CD1c-positive myeloid dendritic cell (primary cell): ENCODE data around the gene CST1.

Source experiments
- DNase-seq: peaks from one replicate; pipeline ENCODE4 v3.0.0-alpha.2; 2016; ENCODE audit errors: extremely low spot score

Gene CST1

DNA sequence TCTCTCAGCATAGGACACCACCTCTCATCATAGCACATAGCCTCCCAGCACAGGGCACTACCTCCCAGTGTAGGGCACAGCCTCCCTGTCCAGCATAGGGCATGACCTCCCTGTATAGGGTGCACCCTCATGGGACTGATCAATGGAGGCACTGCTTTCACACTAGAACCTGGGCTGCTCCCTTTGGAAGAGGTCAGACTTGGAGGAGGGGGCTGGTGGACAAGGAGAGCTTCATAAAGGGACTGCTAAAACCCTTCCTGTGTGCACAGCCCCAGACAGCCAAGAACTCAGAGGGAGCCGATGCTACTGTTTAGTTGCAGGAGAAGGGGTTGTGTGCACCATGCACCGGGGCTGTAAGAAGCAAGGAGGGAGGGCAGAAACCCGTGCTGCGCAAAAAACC is 40.0 kb downstream of the CST1 start:
- DNase-seq, result no peak

DNA sequence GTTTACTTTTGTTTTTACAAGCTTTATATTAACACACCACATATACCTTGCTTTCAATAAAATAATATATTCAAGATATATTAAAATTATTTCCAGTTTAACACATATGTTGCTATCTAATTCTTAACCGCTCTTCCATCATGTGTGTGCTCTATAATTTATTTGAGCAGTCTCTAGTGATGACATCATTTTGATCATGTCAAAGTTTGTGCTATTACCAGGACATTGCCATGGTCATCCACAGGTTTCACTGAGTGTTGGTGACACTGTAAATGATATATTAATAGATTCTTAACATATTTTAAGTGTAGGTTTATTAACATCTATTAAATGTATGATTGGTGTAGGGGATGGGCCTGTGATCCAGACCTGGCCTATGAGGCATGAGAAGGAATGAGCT is 44.8 kb downstream of the CST1 start:
- DNase-seq, result no peak

DNA sequence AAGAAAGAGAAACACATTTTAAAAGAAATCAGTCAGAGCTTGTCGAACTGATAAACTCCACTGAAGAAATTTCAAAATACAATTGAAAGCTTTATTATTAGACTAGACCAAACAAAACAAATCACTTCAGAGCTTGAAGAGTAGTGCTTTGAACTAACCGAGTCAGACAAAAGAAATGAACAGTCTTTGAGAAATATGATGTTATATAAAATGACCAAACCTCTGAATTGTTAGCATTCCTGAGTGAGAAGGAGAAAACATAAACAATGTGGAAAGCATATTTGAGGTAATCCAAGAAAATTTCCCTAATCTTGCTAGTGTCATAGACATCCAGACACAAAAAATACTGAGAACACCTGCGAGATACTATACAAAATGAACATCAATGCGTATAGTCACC is 48.7 kb downstream of the CST1 start:
- no peak for DNase-seq

DNA sequence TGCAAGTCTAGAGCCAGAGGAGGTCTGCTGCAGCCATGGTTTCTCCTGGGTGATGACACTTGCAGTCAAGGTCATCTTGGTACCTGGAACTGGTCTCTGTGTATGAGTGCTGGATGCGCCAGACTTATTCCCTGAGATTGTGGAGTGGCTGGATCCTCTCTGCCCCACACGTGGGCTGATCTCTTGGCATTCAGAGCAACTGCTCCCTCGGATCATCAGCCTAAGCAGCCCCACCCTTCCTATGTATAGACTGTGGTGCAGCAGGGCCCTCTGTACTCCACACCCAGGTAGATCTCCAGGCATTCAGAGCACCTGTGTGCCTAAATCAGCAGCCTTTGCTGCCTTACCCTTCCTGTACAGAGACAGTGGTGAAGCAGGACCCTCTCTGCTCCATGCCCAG is 49.8 kb downstream of the CST1 start:
- DNase-seq, result no peak

DNA sequence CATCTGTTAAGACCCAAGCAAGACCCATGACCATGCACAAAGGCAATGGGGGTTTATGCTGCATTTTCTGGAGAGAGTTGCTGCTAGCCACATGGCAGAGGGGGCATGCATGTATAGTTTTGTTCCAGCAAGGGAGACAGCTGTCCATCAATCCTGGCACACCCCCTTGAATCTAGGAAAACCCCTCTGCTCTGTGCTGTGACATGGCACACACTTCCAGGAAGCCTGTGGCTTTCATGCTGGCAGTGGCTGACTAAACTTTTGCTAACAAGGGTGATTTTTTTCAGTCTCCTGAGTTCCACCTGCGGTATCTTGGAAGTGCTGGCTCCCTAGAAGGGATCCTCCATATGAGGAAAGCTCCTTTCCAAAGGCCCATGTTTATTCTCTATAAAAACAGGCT is 52.8 kb downstream of the CST1 start:
- no peak for DNase-seq
